ACC112 (cell line): Measurements from ENCODE around the gene ZNF287.

ENCODE experiments used
- H2AFZ ChIP-seq: fragments of 200-600 bp; sonication (generic); one replicate; pipeline ENCODE4 v1.6.0; 2017; ENCODE audit warnings: antibody characterized with exemption, low read length; ENCODE audit not compliant: unreplicated experiment
- H3K27ac ChIP-seq: fragments of 200-600 bp; sonication (generic); 2 replicates; pipeline ENCODE4 v1.5.1; 2014; ENCODE audit warnings: low read depth, mild to moderate bottlenecking, antibody characterized with exemption, low read length, moderate library complexity
- H3K27me3 ChIP-seq: fragments of 200-600 bp; sonication (generic); 2 replicates; pipeline ENCODE4 v1.6.1; 2014; ENCODE audit warnings: mild to moderate bottlenecking, antibody characterized with exemption, low read length, moderate library complexity, mixed read lengths; ENCODE audit not compliant: insufficient read depth
- H3K36me3 ChIP-seq: fragments of 200-600 bp; sonication (generic); 2 replicates; pipeline ENCODE4 v1.6.1; 2016; ENCODE audit warnings: mild to moderate bottlenecking, antibody characterized with exemption, low read length, moderate library complexity, mixed read lengths; ENCODE audit not compliant: insufficient read depth
- H3K4me1 ChIP-seq: fragments of 200-600 bp; sonication (generic); one replicate; pipeline ENCODE4 v1.6.1; 2016; ENCODE audit warnings: low read length, mixed read lengths; ENCODE audit not compliant: insufficient read depth, unreplicated experiment, control insufficient read depth
- H3K4me3 ChIP-seq: fragments of 200-600 bp; sonication (generic); 2 replicates; pipeline ENCODE4 v1.5.1; 2014; ENCODE audit warnings: mild to moderate bottlenecking, low read depth, low read length
- H3K79me2 ChIP-seq: fragments of 200-600 bp; sonication (generic); one replicate; pipeline ENCODE4 v1.6.0; 2016; ENCODE audit warnings: low read length; ENCODE audit not compliant: control insufficient read depth, unreplicated experiment, insufficient read depth

Gene ZNF287

GRCh38 chr17:16568541-16569357, at the start of gene ZNF287:
Gene ZNF287 (minus strand): TSS chr17:16569204. CDS start chr17:16567731, 1,473 bp downstream.
- Histone ChIP-seq H3K36me3 (peaks cover 21% of the 10 kb centered on the region), H3K27me3 (0 out of 2 replicates have a peak, but pooled peaks cover 3% of the 10 kb centered on the region), H2AFZ (peak within 1 kb of the TSS; percentile 78), H3K4me1 (no peaks in the 10 kb centered on the region), H3K4me3 (peak within 1 kb of the TSS; percentile 81), H3K79me2 (peaks cover 3% of the 10 kb centered on the region), H3K27ac (no peak within 1 kb of the TSS)

GRCh38 chr17:16617481-16618060, 48.6 kb upstream of the ZNF287 start:
- no peaks in the 10 kb centered on the region for H3K79me2 ChIP-seq
- H3K36me3 ChIP-seq: peaks cover 7% of the 10 kb centered on the region; the same call in 1 of the 2 replicates

GRCh38 chr17:16599537-16599936, 30.5 kb upstream of the ZNF287 start:
- Histone ChIP-seq H3K79me2 (no peaks in the 10 kb centered on the region), H3K4me1 (no peaks in the 10 kb centered on the region), H3K27me3 (peaks cover 6% of the 10 kb centered on the region; the same call in 1 of the 2 replicates), H2AFZ (no peak overlapping the region), H3K27ac (no peak overlapping the region), H3K4me3 (no peak overlapping the region), H3K36me3 (no peaks in the 10 kb centered on the region)

More at GRCh38 chr17:16617481-16618060, 48.6 kb upstream of the ZNF287 start:
- Histone ChIP-seq H3K27ac (no peak overlapping the region), H2AFZ (no peak overlapping the region), H3K27me3 (no peaks in the 10 kb centered on the region), H3K4me1 (no peaks in the 10 kb centered on the region), H3K4me3 (no peak overlapping the region)

- no peaks in the 10 kb centered on the region for H3K79me2 ChIP-seq
- H3K4me3 ChIP-seq: peak overlapping the region; percentile 41; the same call in 1 of the 2 replicates
- no peak overlapping the region for H2AFZ ChIP-seq
- no peaks in the 10 kb centered on the region for H3K4me1 ChIP-seq
- no peaks in the 10 kb centered on the region for H3K36me3 ChIP-seq
- peak overlapping the region; percentile 49 for H3K27ac ChIP-seq
- peaks cover 6% of the 10 kb centered on the region; the same call in 1 of the 2 replicates for H3K27me3 ChIP-seq
Observed at GRCh38 chr17:16593356-16594102, 24.5 kb upstream of the ZNF287 start.

- H2AFZ ChIP-seq: peak overlapping the region; percentile 77
- H3K4me3 ChIP-seq: peak overlapping the region; percentile 90
- H3K4me1 ChIP-seq: no peaks in the 10 kb centered on the region
- 0 out of 2 replicates have a peak, but pooled peaks cover 4% of the 10 kb centered on the region for H3K27me3 ChIP-seq
- no peaks in the 10 kb centered on the region for H3K36me3 ChIP-seq
- H3K27ac ChIP-seq: no peak overlapping the region
- H3K79me2 ChIP-seq: no peaks in the 10 kb centered on the region
Observed at GRCh38 chr17:16589097-16589969, 20.3 kb upstream of the ZNF287 start.

- no peak overlapping the region for H3K4me3 ChIP-seq
- no peak overlapping the region for H2AFZ ChIP-seq
- no peaks in the 10 kb centered on the region for H3K79me2 ChIP-seq
Observed at GRCh38 chr17:16585796-16586195, 16.8 kb upstream of the ZNF287 start.

GRCh38 chr17:16584273-16584995, 15.4 kb upstream of the ZNF287 start:
- Histone ChIP-seq H3K79me2 (no peaks in the 10 kb centered on the region), H3K27me3 (peaks cover 20% of the 10 kb centered on the region), H3K4me1 (no peaks in the 10 kb centered on the region), H3K27ac (no peak overlapping the region), H2AFZ (peak overlapping the region; percentile 70), H3K36me3 (no peaks in the 10 kb centered on the region), H3K4me3 (peak overlapping the region; percentile 76)

More at GRCh38 chr17:16585796-16586195, 16.8 kb upstream of the ZNF287 start:
- Histone ChIP-seq H3K27me3 (peaks cover 13% of the 10 kb centered on the region; the same call in 1 of the 2 replicates), H3K4me1 (no peaks in the 10 kb centered on the region), H3K36me3 (no peaks in the 10 kb centered on the region), H3K27ac (no peak overlapping the region)

GRCh38 chr17:16583781-16584180, 14.8 kb upstream of the ZNF287 start:
- Histone ChIP-seq H3K27me3 (peaks cover 24% of the 10 kb centered on the region), H3K27ac (no peak overlapping the region), H3K79me2 (no peaks in the 10 kb centered on the region), H3K36me3 (no peaks in the 10 kb centered on the region), H3K4me1 (no peaks in the 10 kb centered on the region), H3K4me3 (peak overlapping the region; percentile 76), H2AFZ (peak overlapping the region; percentile 26)

GRCh38 chr17:16573466-16573865, 4.5 kb upstream of the ZNF287 start:
- H3K79me2 ChIP-seq: no peaks in the 10 kb centered on the region
- H3K27me3 ChIP-seq: peaks cover 14% of the 10 kb centered on the region
- H3K36me3 ChIP-seq: no peaks in the 10 kb centered on the region
- H3K27ac ChIP-seq: no peak overlapping the region
- no peak overlapping the region for H3K4me3 ChIP-seq
- H2AFZ ChIP-seq: no peak overlapping the region
- no peaks in the 10 kb centered on the region for H3K4me1 ChIP-seq
